Measurements from ENCODE around the gene DHRS11.
A peak's percentile ranks its signal among the peaks of the same experiment; 100 is the strongest.
"Not testable (repeated sequence)": the region's sequence is repeated elsewhere in the genome, so short reads cannot be mapped to it uniquely, and the experiment has no call there.

Gene DHRS11

GRCh38 chr17:36593656-36594316, 2.1 kb downstream of the DHRS11 start:
- DNase-seq (ENCODE audit: low read depth): no peak

GRCh38 chr17:36594626-36595401, 3.1 kb downstream of the DHRS11 start:
- no peak for DNase-seq (ENCODE audit: low read depth)

GRCh38 chr17:36597226-36597625, 5.5 kb downstream of the DHRS11 start:
- DNase-seq (ENCODE audit: low read depth): no peak

- DNase-seq (ENCODE audit: low read depth): no peak
Measured at GRCh38 chr17:36597866-36598777, 6.4 kb downstream of the DHRS11 start.

- DNase-seq (ENCODE audit: low read depth): no peak
Measured at GRCh38 chr17:36598951-36599401, 7.3 kb downstream of the DHRS11 start.

- DNase-seq (ENCODE audit: low read depth): no peak
Measured at GRCh38 chr17:36599546-36600250, 8.0 kb downstream of the DHRS11 start.

- DNase-seq (ENCODE audit: low read depth): no peak
Measured at GRCh38 chr17:36600465-36600864, 8.8 kb downstream of the DHRS11 start.

- peak; percentile 23 for DNase-seq (ENCODE audit: low read depth)
Measured at GRCh38 chr17:36600936-36601302, 9.2 kb downstream of the DHRS11 start.

GRCh38 chr17:36601303-36602029, 9.8 kb downstream of the DHRS11 start, which contains the start of gene MRM1:
Gene MRM1, plus strand, starts transcription at chr17:36601583. Its CDS starts 228 bp downstream, at chr17:36601811.
- DNase-seq (ENCODE audit: low read depth): peak; percentile 87

- DNase-seq (ENCODE audit: low read depth): no peak
Measured at GRCh38 chr17:36602030-36602748, 10.5 kb downstream of the DHRS11 start.

GRCh38 chr17:36602924-36603384, 11.3 kb downstream of the DHRS11 start:
- peak; percentile 58 for DNase-seq (ENCODE audit: low read depth)

GRCh38 chr17:36605028-36605427, 13.3 kb downstream of the DHRS11 start:
- DNase-seq (ENCODE audit: low read depth): not testable (repeated sequence)

- no peak for DNase-seq (ENCODE audit: low read depth)
Measured at GRCh38 chr17:36608280-36608679, 16.6 kb downstream of the DHRS11 start.

- no peak for DNase-seq (ENCODE audit: low read depth)
Measured at GRCh38 chr17:36608794-36609497, 17.3 kb downstream of the DHRS11 start.

- no peak for DNase-seq (ENCODE audit: low read depth)
Measured at GRCh38 chr17:36609498-36609862, 17.8 kb downstream of the DHRS11 start.

GRCh38 chr17:36610474-36610873, 18.8 kb downstream of the DHRS11 start:
- DNase-seq (ENCODE audit: low read depth): no peak

GRCh38 chr17:36611345-36612072, 19.8 kb downstream of the DHRS11 start:
- DNase-seq (ENCODE audit: low read depth): no peak

GRCh38 chr17:36612323-36612722, 20.6 kb downstream of the DHRS11 start:
- DNase-seq (ENCODE audit: low read depth): no peak

GRCh38 chr17:36613155-36613554, 21.5 kb downstream of the DHRS11 start:
- DNase-seq (ENCODE audit: low read depth): no peak
